Kidney epithelial cell (primary cell): Measurements from ENCODE around the gene TENM3. TPM values are rescaled to one million over a fixed set of nuclear protein-coding genes. Genes with fewer than 3 reads are reported as not detected.

Experiments
- DNase-seq: peaks from one replicate; pipeline ENCODE4 v3.0.0-alpha.2; 2010; ENCODE audit warnings: low read depth
- H3K27me3 ChIP-seq: 2 replicates; pipeline ENCODE4 v1.6.0; 2011; ENCODE audit warnings: low read length; ENCODE audit not compliant: control insufficient read depth, insufficient read depth
- H3K36me3 ChIP-seq: 2 replicates; pipeline ENCODE4 v1.5.1; 2011; ENCODE audit warnings: low read length; ENCODE audit not compliant: control insufficient read depth, insufficient read depth
- H3K4me3 ChIP-seq: 2 replicates; pipeline ENCODE4 v1.5.1; 2011; ENCODE audit warnings: low read depth, mild to moderate bottlenecking, control low read depth, low read length
- total RNA-seq: library from RNA; depleted of rRNA; stranded (reverse); fragments of >200 nt; gene quantifications from 2 replicates; pipeline ENCODE4 v1.2.3, GENCODE V29; 2015
- TF ChIP-seq, protein P1 (sequence below): IDR thresholded peaks from 2 replicates; pipeline ENCODE4 v1.5.1; 2011; ENCODE audit warnings: mild to moderate bottlenecking, moderate library complexity, low read length, control low read depth, inconsistent platforms; ENCODE audit not compliant: insufficient read depth, poor library complexity, severe bottlenecking

The TENM3 gene
- total RNA-seq, 1 donor from 2014 or later: 11.2 TPM

DNA sequence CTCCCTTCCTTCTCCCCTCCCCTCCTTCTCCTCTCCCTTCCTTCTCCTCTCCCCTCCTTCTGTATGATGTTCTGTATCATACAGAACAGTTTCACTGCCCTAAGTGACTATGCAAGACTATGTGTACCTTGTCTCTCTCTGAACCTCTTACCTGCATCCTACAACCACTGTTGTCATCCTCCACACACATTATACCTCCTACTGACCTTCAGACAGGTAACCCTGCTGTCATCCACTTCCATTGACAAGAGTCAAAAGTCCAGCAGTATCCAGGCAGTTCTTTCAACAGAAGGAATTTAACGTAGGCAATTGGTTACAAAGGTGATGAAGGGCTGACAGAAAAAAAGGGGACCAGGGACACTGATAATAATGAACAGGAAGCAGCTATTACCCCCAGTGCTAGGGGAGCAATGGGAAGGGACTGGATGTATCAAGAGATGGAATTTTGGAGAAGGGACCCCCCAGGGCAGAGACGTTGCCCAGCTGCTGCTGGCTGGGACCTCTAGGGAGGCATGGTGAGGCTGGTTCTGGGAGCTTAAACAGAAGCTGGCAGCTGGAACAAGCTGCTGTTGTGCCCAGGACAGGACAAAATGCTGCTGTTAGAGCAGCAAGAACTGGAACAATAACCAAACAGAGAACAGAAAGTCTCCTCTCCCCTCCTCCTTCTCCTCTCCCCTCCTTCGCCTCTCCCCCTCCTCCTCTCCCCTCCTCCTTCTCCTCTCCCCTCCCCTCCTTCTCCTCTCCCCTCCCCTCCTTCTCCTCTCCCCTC is 589.3 kb downstream of the TENM3 start:
- no peak for DNase-seq
- H3K27me3 ChIP-seq: peaks cover 8% of the 10 kb centered on the region
- H3K36me3 ChIP-seq: no peaks in the 10 kb centered on the region
- no peak overlapping the region for H3K4me3 ChIP-seq
- TF ChIP-seq, protein P1, sequence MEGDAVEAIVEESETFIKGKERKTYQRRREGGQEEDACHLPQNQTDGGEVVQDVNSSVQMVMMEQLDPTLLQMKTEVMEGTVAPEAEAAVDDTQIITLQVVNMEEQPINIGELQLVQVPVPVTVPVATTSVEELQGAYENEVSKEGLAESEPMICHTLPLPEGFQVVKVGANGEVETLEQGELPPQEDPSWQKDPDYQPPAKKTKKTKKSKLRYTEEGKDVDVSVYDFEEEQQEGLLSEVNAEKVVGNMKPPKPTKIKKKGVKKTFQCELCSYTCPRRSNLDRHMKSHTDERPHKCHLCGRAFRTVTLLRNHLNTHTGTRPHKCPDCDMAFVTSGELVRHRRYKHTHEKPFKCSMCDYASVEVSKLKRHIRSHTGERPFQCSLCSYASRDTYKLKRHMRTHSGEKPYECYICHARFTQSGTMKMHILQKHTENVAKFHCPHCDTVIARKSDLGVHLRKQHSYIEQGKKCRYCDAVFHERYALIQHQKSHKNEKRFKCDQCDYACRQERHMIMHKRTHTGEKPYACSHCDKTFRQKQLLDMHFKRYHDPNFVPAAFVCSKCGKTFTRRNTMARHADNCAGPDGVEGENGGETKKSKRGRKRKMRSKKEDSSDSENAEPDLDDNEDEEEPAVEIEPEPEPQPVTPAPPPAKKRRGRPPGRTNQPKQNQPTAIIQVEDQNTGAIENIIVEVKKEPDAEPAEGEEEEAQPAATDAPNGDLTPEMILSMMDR: no peak

DNA sequence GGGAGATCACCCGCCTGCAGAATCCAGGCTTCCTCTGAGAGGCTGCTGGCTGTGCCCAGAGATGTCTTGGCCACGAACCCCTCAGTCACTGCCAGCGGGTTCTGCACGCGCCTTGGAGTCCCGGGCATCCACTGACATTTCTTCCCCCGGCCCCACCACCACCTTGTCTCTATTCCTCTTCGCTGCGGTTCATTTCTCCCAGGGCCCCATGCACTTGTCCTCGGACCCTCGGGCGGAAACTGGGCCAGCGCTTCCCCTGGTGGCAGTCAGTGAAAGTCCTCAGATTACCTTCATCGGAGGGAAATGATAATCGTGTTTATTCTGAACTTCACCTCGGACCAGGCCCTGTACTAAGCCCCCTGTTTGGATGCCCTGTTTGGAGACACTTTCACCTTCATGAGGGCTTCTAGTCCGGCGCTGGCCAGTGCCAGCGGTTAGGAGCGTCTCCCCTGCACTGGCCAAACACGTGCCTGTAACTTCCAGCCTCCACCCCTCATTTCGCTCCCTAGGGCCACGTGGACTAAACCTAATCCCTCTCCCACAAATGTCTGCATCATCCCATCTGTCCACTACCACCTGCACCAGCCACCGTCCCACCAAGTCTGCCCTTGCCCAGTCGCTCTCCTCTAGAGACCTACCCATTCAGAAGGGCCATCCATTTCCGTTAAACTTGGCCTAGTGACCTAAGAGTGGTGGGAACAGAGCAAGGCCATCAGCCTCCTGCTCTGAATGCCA is 592.0 kb downstream of the TENM3 start:
- TF ChIP-seq, protein P1: no peak
- H3K27me3 ChIP-seq: peaks cover 8% of the 10 kb centered on the region

DNA sequence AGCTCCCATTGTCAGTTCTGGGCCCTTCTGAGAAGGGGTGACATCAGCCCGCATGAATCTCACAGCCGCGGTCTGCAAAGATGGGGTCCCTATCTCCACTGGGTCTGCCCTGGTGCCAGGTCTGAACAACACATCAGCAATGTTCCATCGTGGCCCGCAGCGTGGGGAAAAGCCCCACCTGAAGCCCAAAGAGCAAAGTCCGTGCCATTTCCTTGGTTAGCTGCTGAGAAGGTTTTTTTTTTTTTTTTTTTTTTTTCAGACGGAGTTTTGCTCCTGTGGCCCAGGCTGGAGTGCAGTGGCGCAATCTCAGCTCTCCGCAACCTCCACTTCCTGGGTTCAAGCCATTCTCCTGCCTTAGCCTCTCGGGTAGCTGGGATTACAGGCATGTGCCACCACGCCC is 594.6 kb downstream of the TENM3 start:
- no peak for DNase-seq
- H3K36me3 ChIP-seq: no peaks in the 10 kb centered on the region
- no peak overlapping the region for H3K4me3 ChIP-seq
- peaks cover 3% of the 10 kb centered on the region for H3K27me3 ChIP-seq
- TF ChIP-seq, protein P1: no peak

More for the DNA sequence above, 592.0 kb downstream of the TENM3 start:
- DNase-seq: no peak
- no peak overlapping the region for H3K4me3 ChIP-seq
- H3K36me3 ChIP-seq: no peaks in the 10 kb centered on the region

DNA sequence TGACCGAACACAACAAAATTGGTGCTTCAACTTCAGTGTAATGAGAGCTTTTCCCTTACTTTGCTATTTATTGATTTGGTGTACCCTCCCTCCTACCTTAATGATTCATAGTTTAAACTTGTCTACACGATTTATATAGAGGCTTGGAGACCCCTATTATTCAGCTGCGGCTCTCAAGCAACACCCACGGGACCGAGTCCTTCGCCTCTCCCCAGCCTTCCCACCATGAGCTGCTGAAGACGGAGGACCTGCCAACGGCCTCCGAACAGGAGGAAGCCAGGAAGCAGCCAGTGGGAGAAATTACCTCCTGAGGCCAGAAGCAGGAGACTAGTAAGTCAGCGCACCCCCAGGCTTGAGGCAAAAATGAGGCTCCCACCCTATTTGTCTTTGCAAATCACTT is 595.3 kb downstream of the TENM3 start:
- TF ChIP-seq, protein P1: no peak
- Histone ChIP-seq H3K36me3 (no peaks in the 10 kb centered on the region), H3K4me3 (no peak overlapping the region), H3K27me3 (peaks cover 8% of the 10 kb centered on the region)
- DNase-seq: no peak

DNA sequence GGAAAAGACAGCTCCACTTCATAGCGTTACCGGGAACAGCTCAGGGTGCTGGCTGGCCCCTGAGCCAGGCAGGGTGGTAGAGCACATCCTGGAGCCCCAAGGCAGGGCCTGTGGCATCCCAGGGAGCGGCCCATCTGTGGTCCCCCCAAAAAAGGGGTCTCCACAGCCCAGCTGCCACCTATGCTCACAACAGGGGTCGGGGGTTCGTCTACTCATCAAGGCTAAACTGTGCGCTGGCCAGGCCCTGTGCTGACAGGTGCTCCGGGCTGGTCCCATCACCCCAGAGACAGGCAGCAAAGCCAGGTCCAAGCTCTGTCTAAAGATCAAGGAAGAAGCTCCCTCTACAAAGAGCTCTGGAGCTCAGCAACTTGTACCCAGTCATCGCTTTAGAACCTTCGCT is 596.1 kb downstream of the TENM3 start:
- Histone ChIP-seq H3K4me3 (no peak overlapping the region), H3K36me3 (no peaks in the 10 kb centered on the region), H3K27me3 (peaks cover 10% of the 10 kb centered on the region)
- DNase-seq: no peak
- TF ChIP-seq, protein P1: no peak
